Neural crest cell (in vitro differentiated cells): ENCODE data around the gene NFKBIE. TPM values are rescaled to one million over a fixed set of nuclear protein-coding genes. Genes with fewer than 3 reads are reported as not detected.
A peak's percentile ranks its signal among the peaks of the same experiment; 100 is the strongest.

ENCODE experiments used
- DNase-seq: peaks from one replicate; pipeline ENCODE4 v3.0.0; 2021; ENCODE audit warnings: low read depth, mixed read lengths, low spot score
- H3K27ac Mint-ChIP-seq: one replicate; pipeline ENCODE4 v1.8.0; 2021; ENCODE audit warnings: mild to moderate bottlenecking, mixed read lengths; ENCODE audit not compliant: unreplicated experiment
- H3K27me3 Mint-ChIP-seq: 2 replicates; pipeline ENCODE4 v1.8.0; 2021; ENCODE audit warnings: low read depth, mild to moderate bottlenecking, mixed read lengths
- H3K36me3 Mint-ChIP-seq: 2 replicates; pipeline ENCODE4 v1.8.0; 2021; ENCODE audit warnings: low read depth, mild to moderate bottlenecking, mixed read lengths
- H3K4me1 Mint-ChIP-seq: 2 replicates; pipeline ENCODE4 v1.8.0; 2021; ENCODE audit warnings: mixed read lengths
- H3K4me3 Mint-ChIP-seq: one replicate; pipeline ENCODE4 v1.8.0; 2021; ENCODE audit warnings: mild to moderate bottlenecking, mixed read lengths
- H3K9me3 Mint-ChIP-seq: 2 replicates; pipeline ENCODE4 v1.8.0; 2021; ENCODE audit warnings: mixed read lengths
- total RNA-seq: library from RNA; stranded (reverse); gene quantifications from 2 replicates; pipeline ENCODE4 v1.2.1, GENCODE V29; 2021
- TF ChIP-seq, protein P1 (sequence below): fragments of 200-600 bp; sonication (generic); conservative IDR thresholded peaks from 2 replicates; pipeline ENCODE4 v1.5.0; 2021; ENCODE audit warnings: antibody characterized with exemption, mild to moderate bottlenecking

NFKBIE gene
- total RNA-seq, 1 donor from 2014 or later: 20.2 TPM

DNA sequence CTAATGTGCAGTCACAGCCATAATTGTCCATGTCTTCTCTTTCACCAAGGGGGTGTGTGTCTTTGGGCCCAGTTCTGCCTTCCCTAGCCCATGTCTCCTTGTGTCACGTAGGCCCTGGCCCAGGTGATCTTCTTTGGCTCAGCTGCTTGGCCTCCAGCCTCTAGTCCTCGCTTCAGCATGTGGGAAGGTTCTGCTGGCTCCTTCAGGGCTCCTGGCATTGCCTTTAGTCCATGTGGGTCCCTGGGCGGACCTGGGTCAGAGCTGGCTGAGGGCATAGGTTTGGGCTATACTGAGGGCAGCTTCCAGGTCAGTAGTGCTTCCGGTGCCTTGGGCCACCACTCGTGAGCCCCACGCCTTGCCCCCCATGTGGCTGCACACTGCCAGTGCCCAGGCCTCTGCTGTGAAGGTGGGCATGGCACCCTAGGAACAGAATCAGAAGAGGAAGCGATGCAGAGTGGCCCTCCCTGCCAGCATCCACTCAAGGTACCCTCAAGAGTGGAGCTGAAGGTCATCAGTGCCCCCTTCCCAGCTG is 35.0 kb upstream of the NFKBIE start:
- TF ChIP-seq, protein P1, sequence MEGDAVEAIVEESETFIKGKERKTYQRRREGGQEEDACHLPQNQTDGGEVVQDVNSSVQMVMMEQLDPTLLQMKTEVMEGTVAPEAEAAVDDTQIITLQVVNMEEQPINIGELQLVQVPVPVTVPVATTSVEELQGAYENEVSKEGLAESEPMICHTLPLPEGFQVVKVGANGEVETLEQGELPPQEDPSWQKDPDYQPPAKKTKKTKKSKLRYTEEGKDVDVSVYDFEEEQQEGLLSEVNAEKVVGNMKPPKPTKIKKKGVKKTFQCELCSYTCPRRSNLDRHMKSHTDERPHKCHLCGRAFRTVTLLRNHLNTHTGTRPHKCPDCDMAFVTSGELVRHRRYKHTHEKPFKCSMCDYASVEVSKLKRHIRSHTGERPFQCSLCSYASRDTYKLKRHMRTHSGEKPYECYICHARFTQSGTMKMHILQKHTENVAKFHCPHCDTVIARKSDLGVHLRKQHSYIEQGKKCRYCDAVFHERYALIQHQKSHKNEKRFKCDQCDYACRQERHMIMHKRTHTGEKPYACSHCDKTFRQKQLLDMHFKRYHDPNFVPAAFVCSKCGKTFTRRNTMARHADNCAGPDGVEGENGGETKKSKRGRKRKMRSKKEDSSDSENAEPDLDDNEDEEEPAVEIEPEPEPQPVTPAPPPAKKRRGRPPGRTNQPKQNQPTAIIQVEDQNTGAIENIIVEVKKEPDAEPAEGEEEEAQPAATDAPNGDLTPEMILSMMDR: no peak
- Mint-ChIP-seq H3K27ac (no peak overlapping the region), H3K4me1 (peaks cover 20% of the 10 kb centered on the region), H3K27me3 (peaks cover 36% of the 10 kb centered on the region), H3K9me3 (no peaks in the 10 kb centered on the region), H3K36me3 (peaks cover 12% of the 10 kb centered on the region), H3K4me3 (no peak overlapping the region)
- DNase-seq: no peak

DNA sequence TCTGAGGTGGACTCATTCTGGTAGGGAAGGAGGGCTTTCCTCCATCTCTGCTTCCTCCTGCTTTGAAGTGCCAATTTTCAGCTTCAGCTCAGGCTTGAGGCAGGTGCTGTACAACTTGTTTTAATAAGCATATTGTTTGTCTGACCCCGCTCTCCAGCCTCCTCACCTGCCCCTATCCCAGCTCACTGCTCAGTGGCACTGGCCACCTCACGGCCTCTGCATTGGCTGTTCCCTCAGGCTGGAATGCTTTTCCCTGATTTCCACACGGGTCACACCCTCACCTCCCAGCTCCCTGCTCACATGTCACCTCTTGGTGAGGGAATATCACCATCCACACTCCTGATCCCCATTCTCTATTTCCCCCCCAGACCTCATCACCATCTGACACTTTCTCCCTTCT is 33.5 kb upstream of the NFKBIE start:
- Mint-ChIP-seq H3K36me3 (peaks cover 12% of the 10 kb centered on the region), H3K9me3 (no peaks in the 10 kb centered on the region), H3K4me3 (peak overlapping the region; percentile 81), H3K27me3 (peaks cover 49% of the 10 kb centered on the region), H3K4me1 (peaks cover 20% of the 10 kb centered on the region), H3K27ac (no peak overlapping the region)
- TF ChIP-seq, protein P1: no peak
- no peak for DNase-seq

DNA sequence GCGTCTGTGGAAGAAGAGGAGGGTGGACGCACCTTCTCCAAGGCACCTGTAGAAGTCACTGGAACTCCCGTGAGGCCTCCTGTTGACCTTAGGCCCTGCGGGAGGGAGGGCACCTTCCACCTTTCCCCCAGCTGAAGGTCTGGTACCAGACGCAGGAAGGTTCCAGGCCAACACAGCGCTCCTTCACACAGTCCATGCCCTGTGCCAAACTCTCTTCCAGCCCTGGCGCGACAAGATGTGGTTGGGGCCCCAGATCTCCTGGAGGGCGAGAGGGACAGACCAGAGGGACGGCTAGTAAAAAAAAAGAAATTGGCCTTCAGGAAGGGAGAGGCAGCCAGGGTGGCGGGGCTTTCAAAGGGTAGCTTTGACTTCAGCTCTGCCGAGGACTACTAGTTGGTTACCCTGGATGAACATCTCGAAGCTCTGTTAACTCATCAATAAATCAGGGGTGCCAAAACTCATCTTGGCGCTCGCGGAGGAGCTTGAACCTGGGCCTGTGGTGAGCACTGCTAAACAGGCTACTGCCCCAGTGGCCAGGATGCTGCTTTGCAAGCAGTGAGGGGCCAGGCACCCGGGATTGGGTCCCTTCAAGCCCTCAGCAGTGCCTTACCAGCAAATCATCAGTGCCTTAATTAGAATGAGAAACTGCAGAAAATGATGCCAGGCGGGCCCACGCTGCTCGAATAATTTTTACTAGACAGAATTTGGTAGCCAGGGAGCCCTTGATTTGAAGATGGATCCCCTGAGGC is 32.9 kb upstream of the NFKBIE start:
- peaks cover 20% of the 10 kb centered on the region for H3K4me1 Mint-ChIP-seq
- peak overlapping the region; percentile 12 for H3K27ac Mint-ChIP-seq
- DNase-seq: no peak
- peak overlapping the region; percentile 81 for H3K4me3 Mint-ChIP-seq
- H3K36me3 Mint-ChIP-seq: peaks cover 12% of the 10 kb centered on the region
- H3K27me3 Mint-ChIP-seq: peaks cover 55% of the 10 kb centered on the region
- H3K9me3 Mint-ChIP-seq: no peaks in the 10 kb centered on the region
- TF ChIP-seq, protein P1: no peak

DNA sequence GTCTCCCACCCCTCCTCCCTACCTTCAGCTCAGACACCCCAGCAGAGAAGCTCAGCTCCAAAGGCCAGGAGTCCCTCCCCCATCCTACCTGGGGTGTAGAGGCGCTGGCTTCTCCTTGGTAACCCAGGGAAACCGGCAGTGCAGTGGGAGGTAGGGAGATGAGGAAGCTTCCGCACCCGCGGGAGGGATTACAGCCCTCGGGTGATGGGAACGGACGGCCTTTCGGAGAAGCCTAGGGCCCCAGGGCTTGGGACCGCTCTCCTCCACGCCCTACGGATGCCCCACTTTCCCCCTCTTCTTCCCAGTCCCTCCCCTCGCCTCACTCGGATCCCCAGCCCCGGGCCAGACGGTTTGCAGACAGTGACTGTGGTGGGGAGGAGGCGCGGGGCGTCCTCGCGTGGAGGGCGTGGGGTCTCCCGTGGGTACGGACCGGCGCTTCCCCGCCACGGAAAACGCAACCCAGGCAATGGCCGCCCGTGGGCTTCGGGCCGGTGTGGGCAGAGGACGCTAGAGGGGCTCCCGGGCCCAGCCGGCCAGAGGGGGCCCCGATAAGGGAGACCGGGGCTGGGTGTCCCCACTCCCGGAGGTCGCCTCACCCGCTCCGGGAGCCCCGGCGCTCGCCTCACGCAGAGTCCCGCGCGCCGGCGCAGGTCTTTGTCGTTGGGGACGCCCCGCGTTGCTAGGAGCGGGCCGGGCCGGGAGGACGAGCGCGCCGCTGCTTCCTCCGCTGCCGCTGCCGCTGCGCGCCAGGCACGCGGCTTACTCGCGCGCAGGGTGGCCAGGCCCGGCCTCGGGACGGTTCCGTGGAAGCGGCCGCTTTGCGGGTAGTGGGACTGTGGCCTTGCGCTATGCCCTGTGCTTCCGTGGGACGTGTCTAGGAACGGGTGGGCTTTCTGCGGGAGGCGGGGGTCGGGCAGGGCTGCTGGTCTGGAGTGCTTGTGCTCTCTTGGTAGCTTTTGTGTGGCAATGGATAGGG is 32.0 kb upstream of the NFKBIE start:
- Mint-ChIP-seq H3K4me3 (peak overlapping the region; percentile 81), H3K27me3 (peaks cover 64% of the 10 kb centered on the region)
- DNase-seq: peak; percentile 52

More for the DNA sequence above, 32.0 kb upstream of the NFKBIE start:
- Mint-ChIP-seq H3K4me1 (peaks cover 20% of the 10 kb centered on the region), H3K27ac (peak overlapping the region; percentile 12), H3K36me3 (peaks cover 12% of the 10 kb centered on the region), H3K9me3 (no peaks in the 10 kb centered on the region)
- TF ChIP-seq, protein P1: no peak
